K562 (cell line): ENCODE measurements around the gene PRKCE. TPM values are rescaled to one million over a fixed set of nuclear protein-coding genes. Genes with fewer than 3 reads are reported as not detected.

Experiments
- ATF3 ChIP-seq, 2 experiments: fragments of 450-650 bp in 1 of 2; sonication (generic) in 1 of 2; formaldehyde crosslinking in 1 of 2; IDR thresholded peaks in 1 of 2; conservative IDR thresholded peaks in 1 of 2; 2 replicates each; pipeline versions ENCODE4 v1.6.1 to v1.8.1; 2016 to 2023; ENCODE audit warnings: mild to moderate bottlenecking in 2 of 2, moderate library complexity in 2 of 2, inconsistent platforms in 1 of 2, missing genetic modification reagents in 1 of 2
- EGR1 ChIP-seq: fragments of 450-650 bp; conservative IDR thresholded peaks from 2 replicates; pipeline ENCODE4 v1.6.1; 2017; ENCODE audit warnings: mild to moderate bottlenecking
- ESRRA ChIP-seq: fragments of 450-650 bp; IDR thresholded peaks from 2 replicates; pipeline ENCODE4 v1.6.1; 2014; ENCODE audit warnings: low read depth, mild to moderate bottlenecking, moderate library complexity, borderline replicate concordance
- GATA2 ChIP-seq: sonication (generic); formaldehyde crosslinking; IDR thresholded peaks from 2 replicates; pipeline ENCODE4 v1.4.0; 2020; ENCODE audit warnings: mild to moderate bottlenecking, missing genetic modification reagents
- HCFC1 ChIP-seq: IDR thresholded peaks from 2 replicates; pipeline ENCODE4 v1.6.1; 2012; ENCODE audit warnings: low read depth, low read length, improper control_type of control experiment
- JUND ChIP-seq, 2 experiments: IDR thresholded peaks; 2 replicates in 1 of 2; 3 replicates in 1 of 2; pipeline ENCODE4 v1.6.1; 2011; ENCODE audit warnings: borderline replicate concordance in 2 of 2, low read depth in 2 of 2, low read length in 2 of 2, improper control_type of control experiment in 1 of 2, missing biosample characterization in 1 of 2, missing genetic modification characterization in 1 of 2, missing genetic modification reagents in 1 of 2
- MAX ChIP-seq: sonication (generic); formaldehyde crosslinking; IDR thresholded peaks from 2 replicates; pipeline ENCODE4 v1.9.0; 2022; ENCODE audit warnings: mild to moderate bottlenecking, missing genetic modification reagents
- PCBP1 ChIP-seq: fragments of 200-400 bp; formaldehyde crosslinking; IDR thresholded peaks from 2 replicates; pipeline ENCODE4 v1.6.1; 2018; ENCODE audit warnings: mild to moderate bottlenecking, low read depth, low read length; ENCODE audit not compliant: poor library complexity, severe bottlenecking
- REST ChIP-seq, 2 experiments: fragments of 450-650 bp; formaldehyde crosslinking in 1 of 2; IDR thresholded peaks; 2 replicates each; pipeline versions ENCODE4 v1.4.0 to v1.6.1; 2014 to 2020; ENCODE audit warnings: mild to moderate bottlenecking in 2 of 2, borderline replicate concordance in 1 of 2, low read depth in 1 of 2
- STAG1 ChIP-seq: sonication (generic); formaldehyde crosslinking; IDR thresholded peaks from 2 replicates; pipeline ENCODE4 v1.5.0; 2020; ENCODE audit warnings: missing genetic modification reagents, borderline replicate concordance
- XRCC5 ChIP-seq: fragments of 200-400 bp; formaldehyde crosslinking; IDR thresholded peaks from 2 replicates; pipeline ENCODE4 v1.6.1; 2017; ENCODE audit warnings: low read depth, mild to moderate bottlenecking, low read length
- ZBTB9 ChIP-seq: fragments of 450-650 bp; formaldehyde crosslinking; IDR thresholded peaks from 2 replicates; pipeline ENCODE4 v1.4.0; 2020; ENCODE audit warnings: mild to moderate bottlenecking, moderate library complexity
- ZNF75A ChIP-seq: fragments of 450-650 bp; formaldehyde crosslinking; IDR thresholded peaks from 2 replicates; pipeline ENCODE4 v1.4.0; 2020; ENCODE audit warnings: mild to moderate bottlenecking
- polyA plus RNA-seq, 8 experiments: library from polyadenylated mRNA; depleted of rRNA in 4 of 8; stranded (reverse) in 5 of 8; unstranded in 3 of 8; fragments of >200 nt; fragmentation: Nextera tagmentation in 2 of 8; fragmentation: Illumina TruSeq in 1 of 8; extraction: Ambion mirVana in 2 of 8; extraction: Trizol in 1 of 8; gene quantifications; 2 replicates each; pipeline versions ENCODE4 v1.2.1 to v1.2.3, GENCODE V29; 2011 to 2014; ENCODE audit warnings: inconsistent platforms in 1 of 8, missing spikeins in 1 of 8
- total RNA-seq, 7 experiments: library from RNA; depleted of rRNA in 6 of 7; stranded (reverse); fragments of >200 nt in 6 of 7; fragmentation: Illumina TruSeq in 2 of 7; extraction: Trizol in 2 of 7; gene quantifications; 2 replicates each; pipeline versions ENCODE4 v1.2.1 to v1.2.3, GENCODE V29; 2011 to 2021; ENCODE audit warnings: low replicate concordance in 1 of 7

The PRKCE gene
- total and polyA plus RNA-seq, 9 of the 15 experiments (the other 6 are each of a cell fraction or from before 2014, with no cell fraction given), result 0.06 to 1.0 (median 0.22) TPM; not detected in 1

- TF ChIP-seq HCFC1 (peak; percentile 24; the same call in 1 of the 2 replicates), ATF3 (IDR thresholded peaks at IDR 0.05) (peak; percentile 70), ATF3 (CRISPR knock-in tag; conservative IDR thresholded peaks at IDR 0.05) (no peak), GATA2 (CRISPR knock-in tag) (peak; percentile 25; the same call in 1 of the 2 replicates), ZNF75A (CRISPR knock-in tag) (no peak), REST (IDR thresholded peaks at IDR 0.05; ENCODE audit: borderline replicate concordance) (peak; percentile 93), REST (CRISPR knock-in tag; IDR thresholded peaks at IDR 0.05; ENCODE audit: low read depth) (no peak), EGR1 (peak; percentile 13; the same call in 1 of the 2 replicates), XRCC5 (0 out of 2 replicates have a peak, but pooled peaks have one; percentile 27), PCBP1 (peak; percentile 25), ZBTB9 (CRISPR knock-in tag) (peak; percentile 35; the same call in 1 of the 2 replicates), JUND (IDR thresholded peaks at IDR 0.05; ENCODE audit: borderline replicate concordance, low read depth, low read length) (no peak), JUND (tag; IDR thresholded peaks at IDR 0.05; ENCODE audit: borderline replicate concordance, low read depth, low read length) (no peak), MAX (CRISPR knock-in tag) (no peak), ESRRA (0 out of 2 replicates have a peak, but pooled peaks have one; percentile 14), STAG1 (CRISPR knock-in tag) (peak; percentile 82)
These were observed 7.6 kb upstream of the PRKCE start (continued) for GRCh38 chr2:45643543-45644542.
